Natural killer cell (primary cell): Measurements from ENCODE around the gene FLVCR1. TPM values are rescaled to one million over a fixed set of nuclear protein-coding genes. Genes with fewer than 3 reads are reported as not detected.

Source experiments
- ATAC-seq, 3 donors: fragments of 150-1000 bp in 2 of 3; fragments of 200-7000 bp in 1 of 3; cut with Tn5 transposase; 1 replicate in 1 of 3; 2 replicates in 2 of 3; pipeline ENCODE4 v1.10.0; 2021; ENCODE audit warnings: mild to moderate bottlenecking in 2 of 3, moderate library complexity in 2 of 3
- DNase-seq, 2 donors: peaks; one replicate each; pipeline versions ENCODE4 v3.0.0 to v3.0.0-alpha.2; 2013 to 2021; ENCODE audit warnings: mixed read lengths in 1 of 2
- H3K27ac ChIP-seq: one replicate; pipeline ENCODE4 v1.5.1; 2013; ENCODE audit warnings: mild to moderate bottlenecking, low read length
- H3K27me3 ChIP-seq: one replicate; pipeline ENCODE4 v1.6.1; 2013; ENCODE audit warnings: low read length; ENCODE audit not compliant: control insufficient read depth, insufficient read depth
- H3K36me3 ChIP-seq: one replicate; pipeline ENCODE4 v1.6.1; 2013; ENCODE audit warnings: low read length; ENCODE audit not compliant: control insufficient read depth, insufficient read depth
- H3K4me1 ChIP-seq: one replicate; pipeline ENCODE4 v1.6.1; 2013; ENCODE audit warnings: low read length; ENCODE audit not compliant: control insufficient read depth, insufficient read depth
- H3K4me3 ChIP-seq: one replicate; pipeline ENCODE4 v1.5.1; 2013; ENCODE audit warnings: low read length
- H3K9me3 ChIP-seq: one replicate; pipeline ENCODE4 v1.6.1; 2013; ENCODE audit warnings: low read length; ENCODE audit not compliant: control insufficient read depth, insufficient read depth
- H3K27ac Mint-ChIP-seq, 2 donors: one replicate each; pipeline ENCODE4 v1.8.0; 2022; ENCODE audit warnings: mild to moderate bottlenecking in 2 of 2, mixed read lengths in 2 of 2, moderate library complexity in 1 of 2
- H3K27me3 Mint-ChIP-seq, 2 donors: one replicate each; pipeline ENCODE4 v1.8.0; 2022; ENCODE audit warnings: low read depth in 2 of 2, mixed read lengths in 2 of 2
- H3K36me3 Mint-ChIP-seq: one replicate; pipeline ENCODE4 v1.8.0; 2022; ENCODE audit warnings: mixed read lengths
- H3K4me1 Mint-ChIP-seq, 2 donors: one replicate each; pipeline ENCODE4 v1.8.0; 2022; ENCODE audit warnings: mixed read lengths in 2 of 2
- H3K4me3 Mint-ChIP-seq: one replicate; pipeline ENCODE4 v1.8.0; 2022; ENCODE audit warnings: mild to moderate bottlenecking, moderate library complexity, mixed read lengths
- H3K9me3 Mint-ChIP-seq, 2 donors: one replicate each; pipeline ENCODE4 v1.8.0; 2022; ENCODE audit warnings: mixed read lengths in 2 of 2
- WGBS: methylation state at CpG from one replicate; pipeline ENCODE4 v1.1.7; 2013; ENCODE audit warnings: missing lambda C conversion rate; ENCODE audit not compliant: insufficient coverage; 5-methylcytosine and 5-hydroxymethylcytosine counted together
- intact Hi-C: fragments of 100-400 bp; cut with micrococcal nuclease; formaldehyde crosslinking; loops from one replicate; pipeline ENCODE4 v1.14.2; 2022
- total RNA-seq, 4 donors: library from RNA; stranded (reverse); fragments of 120-200 nt in 1 of 4; gene quantifications; one replicate each; pipeline versions ENCODE4 v1.2.3 to v1.2.4, GENCODE V29; 2013 to 2022
- TF ChIP-seq, protein P1 (sequence below): fragments of 200-600 bp; IDR thresholded peaks from one replicate; pipeline ENCODE4 v1.8.0; 2022; ENCODE audit warnings: antibody characterized with exemption

Gene FLVCR1
- total RNA-seq, 3 donors from 2014 or later (not counting 1 experiment from before 2014, with no cell fraction given) = 8.1 to 15.0 (median 11.4) TPM

- Histone ChIP-seq H3K27ac (no peak overlapping the region), H3K36me3 (no peaks in the 10 kb centered on the region), H3K27me3 (peaks cover 11% of the 10 kb centered on the region), H3K4me3 (no peak overlapping the region), H3K9me3 (no peaks in the 10 kb centered on the region), H3K4me1 (peaks cover 2% of the 10 kb centered on the region)
- Mint-ChIP-seq H3K9me3 (no peaks in the 10 kb centered on the region), H3K27me3 (peaks cover 19 to 48% of the 10 kb centered on the region in 2 donors), H3K4me3 (no peak overlapping the region), H3K4me1 (peaks cover 0 to under 1% of the 10 kb centered on the region in 2 donors), H3K27ac (no peak overlapping the region), H3K36me3 (no peaks in the 10 kb centered on the region)
- TF ChIP-seq, protein P1, sequence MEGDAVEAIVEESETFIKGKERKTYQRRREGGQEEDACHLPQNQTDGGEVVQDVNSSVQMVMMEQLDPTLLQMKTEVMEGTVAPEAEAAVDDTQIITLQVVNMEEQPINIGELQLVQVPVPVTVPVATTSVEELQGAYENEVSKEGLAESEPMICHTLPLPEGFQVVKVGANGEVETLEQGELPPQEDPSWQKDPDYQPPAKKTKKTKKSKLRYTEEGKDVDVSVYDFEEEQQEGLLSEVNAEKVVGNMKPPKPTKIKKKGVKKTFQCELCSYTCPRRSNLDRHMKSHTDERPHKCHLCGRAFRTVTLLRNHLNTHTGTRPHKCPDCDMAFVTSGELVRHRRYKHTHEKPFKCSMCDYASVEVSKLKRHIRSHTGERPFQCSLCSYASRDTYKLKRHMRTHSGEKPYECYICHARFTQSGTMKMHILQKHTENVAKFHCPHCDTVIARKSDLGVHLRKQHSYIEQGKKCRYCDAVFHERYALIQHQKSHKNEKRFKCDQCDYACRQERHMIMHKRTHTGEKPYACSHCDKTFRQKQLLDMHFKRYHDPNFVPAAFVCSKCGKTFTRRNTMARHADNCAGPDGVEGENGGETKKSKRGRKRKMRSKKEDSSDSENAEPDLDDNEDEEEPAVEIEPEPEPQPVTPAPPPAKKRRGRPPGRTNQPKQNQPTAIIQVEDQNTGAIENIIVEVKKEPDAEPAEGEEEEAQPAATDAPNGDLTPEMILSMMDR = no peak
- no peak for DNase-seq
- intact Hi-C loops = no loop called here
- ATAC-seq = no peak
- 79% methylated on average over 2 of the region's 2 CpGs for WGBS
Observed at GRCh38 chr1:212945056-212945455, 87.0 kb downstream of the FLVCR1 start.

- Mint-ChIP-seq H3K4me1 (peaks cover 0 to 6% of the 10 kb centered on the region in 2 donors), H3K27ac (no peak overlapping the region), H3K9me3 (no peaks in the 10 kb centered on the region), H3K4me3 (no peak overlapping the region), H3K36me3 (no peaks in the 10 kb centered on the region), H3K27me3 (peaks cover 24 to 48% of the 10 kb centered on the region in 2 donors)
- intact Hi-C loops = no loop called here
- H3K4me1 ChIP-seq = peaks cover 6% of the 10 kb centered on the region
- DNase-seq = no peak
- no peaks in the 10 kb centered on the region for H3K36me3 ChIP-seq
- TF ChIP-seq, protein P1 = no peak
- H3K27me3 ChIP-seq = peaks cover 13% of the 10 kb centered on the region
- no peak overlapping the region for H3K4me3 ChIP-seq
- no peaks in the 10 kb centered on the region for H3K9me3 ChIP-seq
- 91% methylated on average over 4 of the region's 4 CpGs for WGBS
- H3K27ac ChIP-seq = no peak overlapping the region
- ATAC-seq = no peak
Observed at GRCh38 chr1:212945463-212946160, 87.5 kb downstream of the FLVCR1 start.

- TF ChIP-seq, protein P1 = no peak
- H3K9me3 Mint-ChIP-seq = no peaks in the 10 kb centered on the region
- H3K27me3 Mint-ChIP-seq = peaks cover 27 to 41% of the 10 kb centered on the region in 2 donors
- DNase-seq (no peak), ATAC-seq (no peak)
- Histone ChIP-seq H3K36me3 (no peaks in the 10 kb centered on the region), H3K9me3 (no peaks in the 10 kb centered on the region), H3K4me1 (peaks cover 15% of the 10 kb centered on the region), H3K4me3 (no peak overlapping the region), H3K27ac (no peak overlapping the region), H3K27me3 (peaks cover 22% of the 10 kb centered on the region)
- intact Hi-C loops = no loop called here
- H3K4me3 Mint-ChIP-seq = no peak overlapping the region
- H3K36me3 Mint-ChIP-seq = no peaks in the 10 kb centered on the region
- H3K4me1 Mint-ChIP-seq = peaks cover 0 to 12% of the 10 kb centered on the region in 2 donors
- no peak overlapping the region for H3K27ac Mint-ChIP-seq
Observed at GRCh38 chr1:212946872-212947271, 88.8 kb downstream of the FLVCR1 start.

Other genes starting within 250 kb of the FLVCR1 start
- gene ATF3, start 249.5 kb upstream of the FLVCR1 start, total RNA-seq = 100 to 1,000 TPM in 1 of 3 donors, 10 to 100 TPM in 2; 62.2 to 135 (median 78.5) TPM
- 1 to 10 TPM in 2 of 3 donors, under 1 TPM in 1; 0.25 to 3.6 (median 1.2) TPM for gene BATF3, start 158.4 kb upstream of the FLVCR1 start, total RNA-seq
- 10 to 100 TPM; 17.0 to 23.8 (median 23.4) TPM for gene NSL1, start 66.5 kb upstream of the FLVCR1 start, total RNA-seq
- gene TATDN3, start 66.4 kb upstream of the FLVCR1 start, total RNA-seq = 10 to 100 TPM; 11.6 to 14.6 (median 13.4) TPM
- under 1 TPM in 1 of 3 donors, not detected in 2; 0.80 TPM for gene SPATA45, start 10.6 kb upstream of the FLVCR1 start, total RNA-seq
- gene VASH2, start 92.3 kb downstream of the FLVCR1 start, total RNA-seq = not detected
- gene ANGEL2, start 157.6 kb downstream of the FLVCR1 start, total RNA-seq = 10 to 100 TPM; 68.1 to 75.3 (median 72.1) TPM
- gene RPS6KC1, start 193.0 kb downstream of the FLVCR1 start, total RNA-seq = 10 to 100 TPM; 19.6 to 32.7 (median 24.1) TPM